Smooth muscle cell (in vitro differentiated cells): ENCODE data around the gene LACC1. TPM values are rescaled to one million over a fixed set of nuclear protein-coding genes. Genes with fewer than 3 reads are reported as not detected.
A peak's percentile ranks its signal among the peaks of the same experiment; 100 is the strongest.

ENCODE experiments used
- DNase-seq: peaks from one replicate; lab custom pipeline; 2025; ENCODE audit not compliant: unreplicated experiment; lab: John Stamatoyannopoulos, UW
- H2AFZ ChIP-seq: fragments of 200-600 bp; sonication (generic); 2 replicates; pipeline ENCODE4 v1.6.0; 2016; ENCODE audit warnings: antibody characterized with exemption, low read depth, mild to moderate bottlenecking
- H3F3A ChIP-seq: fragments of 200-600 bp; sonication (generic); 2 replicates; pipeline ENCODE4 v1.6.0; 2017; ENCODE audit warnings: antibody characterized with exemption, low read depth
- H3K27ac ChIP-seq: fragments of 200-600 bp; sonication (generic); 2 replicates; pipeline ENCODE4 v1.5.1; 2016; ENCODE audit warnings: low read depth, mild to moderate bottlenecking
- H3K27me3 ChIP-seq: fragments of 200-600 bp; sonication (generic); 2 replicates; pipeline ENCODE4 v1.6.1; 2016; ENCODE audit warnings: low read depth, mild to moderate bottlenecking
- H3K36me3 ChIP-seq: fragments of 200-600 bp; sonication (generic); 2 replicates; pipeline ENCODE4 v1.5.1; 2016; ENCODE audit warnings: low read depth
- H3K4me1 ChIP-seq: fragments of 200-600 bp; sonication (generic); 2 replicates; pipeline ENCODE4 v1.5.1; 2016; ENCODE audit warnings: low read depth
- H3K4me2 ChIP-seq: fragments of 200-600 bp; sonication (generic); 2 replicates; pipeline ENCODE4 v1.6.0; 2016; ENCODE audit warnings: mild to moderate bottlenecking
- H3K4me3 ChIP-seq: fragments of 200-600 bp; sonication (generic); 2 replicates; pipeline ENCODE4 v1.5.1; 2016; ENCODE audit warnings: mild to moderate bottlenecking
- H3K79me2 ChIP-seq: fragments of 200-600 bp; sonication (generic); 2 replicates; pipeline ENCODE4 v1.6.0; 2016; ENCODE audit warnings: low read depth, mild to moderate bottlenecking
- H3K9ac ChIP-seq: fragments of 200-600 bp; sonication (generic); 2 replicates; pipeline ENCODE4 v1.6.0; 2016; ENCODE audit warnings: low read depth
- H3K9me3 ChIP-seq: fragments of 200-600 bp; sonication (generic); replicated peaks from 2 replicates; pipeline ENCODE4 v1.5.1; 2016; ENCODE audit warnings: low read depth
- H4K20me1 ChIP-seq: fragments of 200-600 bp; sonication (generic); 2 replicates; pipeline ENCODE4 v1.6.0; 2016; ENCODE audit warnings: low read depth
- WGBS: methylation state at CpG from one replicate; pipeline ENCODE4 v1.1.7; 2016; ENCODE audit warnings: low lambda C conversion rate; 5-methylcytosine and 5-hydroxymethylcytosine counted together
- polyA plus RNA-seq: library from polyadenylated mRNA; unstranded; fragments of >200 nt; fragmentation: Nextera tagmentation; extraction: Ambion mirVana; gene quantifications from 2 replicates; pipeline ENCODE4 v1.2.1, GENCODE V29; 2016
- total RNA-seq: library from RNA; depleted of rRNA; stranded (reverse); fragments of >200 nt; gene quantifications from 2 replicates; pipeline ENCODE4 v1.2.3, GENCODE V29; 2014
- TF ChIP-seq, protein P1 (sequence below): fragments of 200-600 bp; sonication (generic); IDR thresholded peaks from 2 replicates; pipeline ENCODE4 v1.5.1; 2017; ENCODE audit warnings: borderline replicate concordance, mild to moderate bottlenecking, antibody characterized with exemption; ENCODE audit not compliant: insufficient read depth, poor library complexity, severe bottlenecking

LACC1 gene
- total and polyA plus RNA-seq, 2 experiments from 2014 or later: 2.0 to 6.8 TPM

- H3K79me2 ChIP-seq: peaks cover 14% of the 10 kb centered on the region
- H3K4me2 ChIP-seq: no peak overlapping the region
- DNase-seq: no peak
- no peaks in the 10 kb centered on the region for H3K9me3 ChIP-seq
- no peak overlapping the region for H3K9ac ChIP-seq
- H3K4me1 ChIP-seq: peaks cover 13% of the 10 kb centered on the region
- no peaks in the 10 kb centered on the region for H3F3A ChIP-seq
- no peak overlapping the region for H2AFZ ChIP-seq
- no peaks in the 10 kb centered on the region for H4K20me1 ChIP-seq
- TF ChIP-seq, protein P1, sequence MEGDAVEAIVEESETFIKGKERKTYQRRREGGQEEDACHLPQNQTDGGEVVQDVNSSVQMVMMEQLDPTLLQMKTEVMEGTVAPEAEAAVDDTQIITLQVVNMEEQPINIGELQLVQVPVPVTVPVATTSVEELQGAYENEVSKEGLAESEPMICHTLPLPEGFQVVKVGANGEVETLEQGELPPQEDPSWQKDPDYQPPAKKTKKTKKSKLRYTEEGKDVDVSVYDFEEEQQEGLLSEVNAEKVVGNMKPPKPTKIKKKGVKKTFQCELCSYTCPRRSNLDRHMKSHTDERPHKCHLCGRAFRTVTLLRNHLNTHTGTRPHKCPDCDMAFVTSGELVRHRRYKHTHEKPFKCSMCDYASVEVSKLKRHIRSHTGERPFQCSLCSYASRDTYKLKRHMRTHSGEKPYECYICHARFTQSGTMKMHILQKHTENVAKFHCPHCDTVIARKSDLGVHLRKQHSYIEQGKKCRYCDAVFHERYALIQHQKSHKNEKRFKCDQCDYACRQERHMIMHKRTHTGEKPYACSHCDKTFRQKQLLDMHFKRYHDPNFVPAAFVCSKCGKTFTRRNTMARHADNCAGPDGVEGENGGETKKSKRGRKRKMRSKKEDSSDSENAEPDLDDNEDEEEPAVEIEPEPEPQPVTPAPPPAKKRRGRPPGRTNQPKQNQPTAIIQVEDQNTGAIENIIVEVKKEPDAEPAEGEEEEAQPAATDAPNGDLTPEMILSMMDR: no peak
- WGBS: 79% methylated on average over 2 of the region's 2 CpGs
- H3K4me3 ChIP-seq: no peak overlapping the region
- no peak overlapping the region for H3K27ac ChIP-seq
- H3K27me3 ChIP-seq: no peaks in the 10 kb centered on the region
- no peaks in the 10 kb centered on the region for H3K36me3 ChIP-seq
Measured at GRCh38 chr13:43876366-43876765, 3.3 kb upstream of the LACC1 start.

- Histone ChIP-seq H3K9me3 (no peaks in the 10 kb centered on the region), H3K27me3 (no peaks in the 10 kb centered on the region), H2AFZ (no peak overlapping the region), H3K4me1 (peaks cover 13% of the 10 kb centered on the region), H3K4me3 (no peak overlapping the region), H4K20me1 (no peaks in the 10 kb centered on the region), H3K4me2 (no peak overlapping the region), H3K36me3 (no peaks in the 10 kb centered on the region), H3K9ac (no peak overlapping the region), H3K27ac (no peak overlapping the region), H3F3A (no peaks in the 10 kb centered on the region), H3K79me2 (peaks cover 14% of the 10 kb centered on the region)
- DNase-seq: no peak
- TF ChIP-seq, protein P1: no peak
Measured at GRCh38 chr13:43877326-43877725, 2.4 kb upstream of the LACC1 start.

DNA sequence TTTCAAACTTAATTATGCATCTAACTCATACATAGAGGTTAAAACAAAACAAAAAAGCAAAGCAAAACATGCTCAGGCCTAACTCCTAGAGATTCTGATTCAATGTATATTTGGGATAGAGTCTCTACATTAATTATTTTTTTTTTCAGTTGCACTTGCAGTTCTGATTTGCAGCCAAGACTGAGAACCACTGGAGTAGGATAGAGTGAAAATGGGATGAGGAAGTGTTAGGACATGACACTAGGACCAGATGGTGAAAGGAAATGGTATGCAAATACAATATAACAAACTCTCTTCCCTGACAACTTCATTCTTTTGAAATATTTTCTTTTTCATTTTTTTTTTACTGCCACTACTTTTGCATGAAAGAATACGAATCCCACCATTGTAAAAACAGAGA lies 1.9 kb upstream of the LACC1 start:
- H3K9ac ChIP-seq: no peak overlapping the region
- 94% methylated on average over 1 of the region's 1 CpG for WGBS

More for the DNA sequence above, 1.9 kb upstream of the LACC1 start:
- Histone ChIP-seq H3K27me3 (no peaks in the 10 kb centered on the region), H3K27ac (no peak overlapping the region), H3K4me2 (peak overlapping the region; percentile 90), H3F3A (no peaks in the 10 kb centered on the region), H3K79me2 (peaks cover 14% of the 10 kb centered on the region), H3K4me1 (peaks cover 13% of the 10 kb centered on the region), H3K4me3 (no peak overlapping the region), H4K20me1 (no peaks in the 10 kb centered on the region), H3K36me3 (no peaks in the 10 kb centered on the region), H2AFZ (no peak overlapping the region), H3K9me3 (no peaks in the 10 kb centered on the region)
- TF ChIP-seq, protein P1: no peak
- DNase-seq: no peak
